ENCODE data around the gene GOLGA7B. TPM values are rescaled to one million over a fixed set of nuclear protein-coding genes. Genes with fewer than 3 reads are reported as not detected.

The GOLGA7B gene
- total and polyA plus RNA-seq, 4 experiments from 2014 or later = 0.46 to 7.9 (median 4.6) TPM

DNA sequence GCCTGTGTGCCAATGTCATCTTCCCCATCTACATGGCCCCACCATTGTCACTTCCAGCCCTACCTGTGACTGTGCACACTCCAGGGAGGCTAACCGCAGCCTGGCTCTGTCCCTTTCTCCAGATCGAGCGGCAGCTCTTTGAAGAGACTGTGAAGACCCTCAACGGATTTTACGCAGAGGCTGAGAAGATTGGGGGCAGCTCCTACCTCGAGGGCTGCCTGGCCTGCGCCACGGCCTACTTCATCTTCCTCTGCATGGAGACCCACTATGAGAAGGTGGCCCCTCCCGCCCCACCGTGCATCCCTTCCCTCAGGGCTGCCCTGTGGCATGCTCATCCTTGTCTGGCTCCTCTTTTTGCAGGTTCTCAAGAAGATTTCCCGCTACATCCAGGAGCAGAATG is 14.2 kb downstream of the GOLGA7B start:
- peaks cover 2% of the 10 kb centered on the region for H3K4me1 ChIP-seq (ENCODE audit: insufficient read depth, low read length)
- H3K4me3 Mint-ChIP-seq = no peak overlapping the region
- H3K4me3 ChIP-seq (ENCODE audit: low read length in 2 of 2) = no peak overlapping the region
- H3K4me1 Mint-ChIP-seq = peaks cover 0 to 3% (median 3%) of the 10 kb centered on the region in 4 donors
- DNase-seq = no peak
- H3K27me3 Mint-ChIP-seq = no peaks in the 10 kb centered on the region
- intact Hi-C loops (cut with micrococcal nuclease) = no loop called here
- CTCF ChIA-PET (ENCODE audit: partially characterized antibody) = interaction anchor here (6.3 to 7.1 kb wide), 2 partner anchors 6 to 72 kb away, joined by 35 to 50 read pairs; no protein-coding TSS in a partner anchor
- H3K9me3 ChIP-seq (ENCODE audit: control insufficient read depth in 1 of 2, low read length in 2 of 2) = no peaks in the 10 kb centered on the region
- POLR2A ChIA-PET (ENCODE audit: partially characterized antibody) = no interaction called here
- H3K27ac Mint-ChIP-seq = peak overlapping the region in 1 of 7 donors; percentile 5
- H3K36me3 Mint-ChIP-seq = peaks cover 11 to 21% of the 10 kb centered on the region in 2 donors
- no peaks in the 10 kb centered on the region for H3K27me3 ChIP-seq (ENCODE audit: insufficient read depth, low read length)
- no peaks in the 10 kb centered on the region for H3K36me3 ChIP-seq (ENCODE audit: insufficient read depth, low read length)
- no peak overlapping the region for H3K27ac ChIP-seq (ENCODE audit: low read depth, low read length)
- H3K9me3 Mint-ChIP-seq = no peaks in the 10 kb centered on the region

DNA sequence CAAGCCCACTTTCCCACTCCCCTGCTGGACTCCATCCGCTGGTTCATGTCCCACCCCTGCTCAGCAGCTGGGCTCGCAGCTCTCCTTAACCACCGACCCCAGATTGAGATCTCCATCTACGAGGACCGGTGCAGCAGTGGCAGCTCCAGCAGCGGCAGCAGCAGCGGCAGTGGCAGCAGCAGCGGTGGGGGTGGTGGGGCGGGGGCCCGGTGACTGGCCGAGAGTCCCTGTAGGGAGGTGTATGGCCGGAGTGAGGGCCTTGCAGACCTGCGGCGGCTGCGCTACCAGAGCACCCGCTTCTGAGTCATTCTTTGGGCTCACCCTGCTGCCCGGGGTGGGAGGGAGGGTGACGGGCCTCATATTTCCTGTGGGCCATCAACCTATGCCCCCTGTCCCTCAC is 15.8 kb downstream of the GOLGA7B start:
- ChIA-PET POLR2A (ENCODE audit: partially characterized antibody) (no interaction called here), CTCF (ENCODE audit: partially characterized antibody) (interaction anchor here (1.0 to 11.0 kb wide), 2 partner anchors 15 to 74 kb away, joined by 3 to 392 read pairs; no protein-coding TSS in a partner anchor)
- H3K27ac ChIP-seq (ENCODE audit: low read depth, low read length) = no peak overlapping the region
- intact Hi-C loops (cut with micrococcal nuclease) = no loop called here
- H3K27ac Mint-ChIP-seq = no peak overlapping the region
- H3K4me3 Mint-ChIP-seq = no peak overlapping the region
- H3K4me3 ChIP-seq (ENCODE audit: low read length in 2 of 2) = no peak overlapping the region
- no peaks in the 10 kb centered on the region for H3K27me3 ChIP-seq (ENCODE audit: insufficient read depth, low read length)
- no peaks in the 10 kb centered on the region for H3K36me3 ChIP-seq (ENCODE audit: insufficient read depth, low read length)
- H3K4me1 Mint-ChIP-seq = peaks cover 6 to 14% (median 13%) of the 10 kb centered on the region in 4 donors
- H3K4me1 ChIP-seq (ENCODE audit: insufficient read depth, low read length) = peaks cover 16% of the 10 kb centered on the region
- DNase-seq = no peak
- H3K9me3 Mint-ChIP-seq = no peaks in the 10 kb centered on the region
- H3K36me3 Mint-ChIP-seq = peaks cover 8 to 21% of the 10 kb centered on the region in 2 donors
- H3K9me3 ChIP-seq (ENCODE audit: control insufficient read depth in 1 of 2, low read length in 2 of 2) = no peaks in the 10 kb centered on the region
- H3K27me3 Mint-ChIP-seq = no peaks in the 10 kb centered on the region

DNA sequence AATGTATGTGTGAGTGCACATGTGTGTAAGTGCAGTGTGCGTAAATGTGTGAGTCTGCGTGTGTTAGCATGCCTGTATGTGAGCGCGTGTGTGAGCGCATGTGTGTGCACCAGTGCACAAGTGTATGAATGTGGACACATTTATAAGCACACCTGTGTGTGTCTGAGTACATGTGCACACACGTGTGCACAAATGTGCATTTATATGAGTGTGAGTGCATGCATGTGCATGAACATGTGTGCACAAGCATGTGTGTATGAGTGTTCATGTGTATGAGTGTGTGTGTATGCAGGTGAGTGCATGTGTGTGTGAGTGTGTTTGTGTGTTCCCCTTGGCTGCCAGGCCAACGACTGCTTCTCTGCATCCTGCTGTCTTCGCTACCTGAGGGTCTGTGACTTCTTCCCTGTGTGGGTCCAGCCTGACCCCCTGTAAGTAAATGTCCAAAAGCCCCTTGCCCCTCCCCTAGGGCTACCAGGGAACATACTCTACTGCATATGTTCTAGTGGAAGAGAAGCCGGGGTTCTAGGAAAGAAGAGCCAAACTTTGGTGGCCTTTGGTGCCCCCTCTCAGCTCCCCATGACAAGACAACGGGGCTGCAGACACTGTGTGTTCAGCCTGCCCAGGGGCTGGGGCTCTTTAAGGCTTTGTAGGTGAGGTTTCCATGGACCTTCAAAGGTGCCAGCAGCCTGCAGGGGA is 17.0 kb downstream of the GOLGA7B start:
- peaks cover 8 to 21% of the 10 kb centered on the region in 2 donors for H3K36me3 Mint-ChIP-seq
- CTCF ChIA-PET (ENCODE audit: partially characterized antibody) = interaction anchor here (1.1 to 11.0 kb wide), 2 partner anchors 75 to 165 kb away, joined by 4 to 392 read pairs; no protein-coding TSS in a partner anchor
- no peaks in the 10 kb centered on the region for H3K9me3 Mint-ChIP-seq
- DNase-seq = no peak
- H3K27me3 Mint-ChIP-seq = no peaks in the 10 kb centered on the region
- Histone ChIP-seq H3K36me3 (ENCODE audit: insufficient read depth, low read length) (no peaks in the 10 kb centered on the region), H3K27ac (ENCODE audit: low read depth, low read length) (no peak overlapping the region), H3K9me3 (ENCODE audit: control insufficient read depth in 1 of 2, low read length in 2 of 2) (no peaks in the 10 kb centered on the region), H3K4me3 (ENCODE audit: low read length in 2 of 2) (no peak overlapping the region), H3K27me3 (ENCODE audit: insufficient read depth, low read length) (no peaks in the 10 kb centered on the region), H3K4me1 (ENCODE audit: insufficient read depth, low read length) (peaks cover 16% of the 10 kb centered on the region)
- POLR2A ChIA-PET (ENCODE audit: partially characterized antibody) = interaction anchor here (4.2 kb wide), 1 partner anchor 16 kb away, joined by 56 read pairs; the partner anchor contains the start of gene GOLGA7B
- no peak overlapping the region for H3K4me3 Mint-ChIP-seq
- peak overlapping the region in 1 of 7 donors; percentile 18 for H3K27ac Mint-ChIP-seq
- peaks cover 6 to 14% (median 12%) of the 10 kb centered on the region in 4 donors for H3K4me1 Mint-ChIP-seq
- intact Hi-C loops (cut with micrococcal nuclease) = no loop called here

DNA sequence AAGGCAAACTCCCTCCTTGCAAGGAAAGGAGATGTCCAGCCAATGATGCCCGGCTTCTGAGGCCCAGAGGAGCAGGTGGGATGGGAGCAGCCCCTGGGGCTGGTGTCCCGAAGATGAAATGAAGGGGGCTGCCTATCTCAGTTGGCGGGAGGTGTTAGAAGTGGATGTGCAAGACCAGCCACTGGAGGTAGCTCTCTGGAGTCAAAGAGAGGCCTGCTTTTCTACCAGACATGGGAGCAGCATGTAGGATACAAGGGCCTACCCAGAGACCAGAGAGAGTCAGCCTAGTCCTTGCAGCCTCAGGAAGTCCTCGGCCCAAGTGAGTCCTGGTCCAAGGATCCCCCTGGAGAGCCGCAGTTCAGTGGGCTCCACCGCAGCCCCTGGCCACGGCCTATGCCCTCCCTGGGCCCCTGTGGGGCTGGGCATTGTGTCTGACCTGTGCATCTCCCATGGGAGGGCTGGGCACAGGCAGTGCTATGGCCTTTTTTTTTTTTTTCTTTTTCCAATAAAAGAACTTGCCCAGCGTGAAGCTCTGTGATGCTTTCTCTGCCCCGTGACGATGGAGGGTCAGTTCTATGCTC is 17.7 kb downstream of the GOLGA7B start:
- peaks cover 8 to 21% of the 10 kb centered on the region in 2 donors for H3K36me3 Mint-ChIP-seq
- intact Hi-C loops (cut with micrococcal nuclease) = no loop called here
- H3K27me3 ChIP-seq (ENCODE audit: insufficient read depth, low read length) = no peaks in the 10 kb centered on the region
- CTCF ChIA-PET (ENCODE audit: partially characterized antibody) = interaction anchor here (0.8 to 11.0 kb wide), 12 partner anchors 7 to 166 kb away, joined by 3 to 392 read pairs (median 6); partner anchors contain the start of gene GOLGA7B
- no peaks in the 10 kb centered on the region for H3K9me3 ChIP-seq (ENCODE audit: control insufficient read depth in 1 of 2, low read length in 2 of 2)
- POLR2A ChIA-PET (ENCODE audit: partially characterized antibody) = interaction anchor here (1.2 to 4.2 kb wide), 3 partner anchors 16 to 131 kb away, joined by 3 to 56 read pairs (median 9); partner anchors contain the start of genes GOLGA7B and ZFYVE27
- no peak for DNase-seq
- H3K27ac Mint-ChIP-seq = peak overlapping the region in 4 of 7 donors; percentile 16 to 80 (median 38)
- no peaks in the 10 kb centered on the region for H3K27me3 Mint-ChIP-seq
- no peaks in the 10 kb centered on the region for H3K36me3 ChIP-seq (ENCODE audit: insufficient read depth, low read length)
- peaks cover 16% of the 10 kb centered on the region for H3K4me1 ChIP-seq (ENCODE audit: insufficient read depth, low read length)
- H3K4me3 ChIP-seq (ENCODE audit: low read length in 2 of 2) = no peak overlapping the region
- H3K4me1 Mint-ChIP-seq = peaks cover 6 to 14% (median 12%) of the 10 kb centered on the region in 4 donors
- no peaks in the 10 kb centered on the region for H3K9me3 Mint-ChIP-seq
- no peak overlapping the region for H3K4me3 Mint-ChIP-seq
- H3K27ac ChIP-seq (ENCODE audit: low read depth, low read length) = no peak overlapping the region

DNA sequence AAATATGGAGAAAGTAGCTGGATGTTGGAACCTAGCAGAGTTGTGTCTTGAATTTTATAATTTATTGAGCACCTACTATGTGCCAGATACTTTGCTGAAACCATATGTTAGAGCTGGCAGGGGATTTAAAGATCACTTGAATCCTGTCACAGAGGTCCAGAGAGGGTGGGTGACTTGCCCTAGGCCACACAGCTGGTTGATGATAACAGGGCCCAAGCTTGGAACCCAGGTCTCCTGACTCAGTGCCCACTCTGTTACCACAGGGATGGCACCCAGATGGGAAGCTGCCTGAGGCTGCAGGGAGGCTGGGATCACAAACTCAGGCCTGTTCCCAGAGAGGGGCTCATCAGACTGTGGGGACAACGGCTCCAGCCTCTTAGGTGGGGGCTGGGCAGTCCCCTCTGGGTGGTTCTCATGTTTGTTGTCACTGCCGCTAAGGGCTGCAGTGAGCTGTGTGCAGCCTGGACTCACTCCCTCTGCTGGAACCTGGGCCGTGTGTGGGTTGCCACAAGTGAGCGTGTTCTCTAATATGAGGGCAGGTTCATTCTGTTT is 18.6 kb downstream of the GOLGA7B start:
- Mint-ChIP-seq H3K27me3 (no peaks in the 10 kb centered on the region), H3K36me3 (peaks cover 8 to 21% of the 10 kb centered on the region in 2 donors), H3K27ac (peak overlapping the region in 3 of 7 donors; percentile 16 to 68 (median 43)), H3K4me3 (no peak overlapping the region), H3K9me3 (no peaks in the 10 kb centered on the region), H3K4me1 (peaks cover 6 to 14% (median 12%) of the 10 kb centered on the region in 4 donors)
- no peak for DNase-seq
- H3K9me3 ChIP-seq (ENCODE audit: control insufficient read depth in 1 of 2, low read length in 2 of 2) = no peaks in the 10 kb centered on the region
- H3K4me1 ChIP-seq (ENCODE audit: insufficient read depth, low read length) = peaks cover 16% of the 10 kb centered on the region
- intact Hi-C loops (cut with micrococcal nuclease) = no loop called here
- H3K27ac ChIP-seq (ENCODE audit: low read depth, low read length) = no peak overlapping the region
- CTCF ChIA-PET (ENCODE audit: partially characterized antibody) = interaction anchor here (0.8 to 11.0 kb wide), 17 partner anchors 8 to 192 kb away, joined by 3 to 392 read pairs (median 7); partner anchors contain the start of gene GOLGA7B
- no peaks in the 10 kb centered on the region for H3K27me3 ChIP-seq (ENCODE audit: insufficient read depth, low read length)
- POLR2A ChIA-PET (ENCODE audit: partially characterized antibody) = interaction anchor here (1.2 to 4.2 kb wide), 6 partner anchors 17 to 266 kb away, joined by 3 to 56 read pairs (median 10); partner anchors contain the start of genes GOLGA7B, R3HCC1L and ZFYVE27
- no peaks in the 10 kb centered on the region for H3K36me3 ChIP-seq (ENCODE audit: insufficient read depth, low read length)
- H3K4me3 ChIP-seq (ENCODE audit: low read length in 2 of 2) = no peak overlapping the region

DNA sequence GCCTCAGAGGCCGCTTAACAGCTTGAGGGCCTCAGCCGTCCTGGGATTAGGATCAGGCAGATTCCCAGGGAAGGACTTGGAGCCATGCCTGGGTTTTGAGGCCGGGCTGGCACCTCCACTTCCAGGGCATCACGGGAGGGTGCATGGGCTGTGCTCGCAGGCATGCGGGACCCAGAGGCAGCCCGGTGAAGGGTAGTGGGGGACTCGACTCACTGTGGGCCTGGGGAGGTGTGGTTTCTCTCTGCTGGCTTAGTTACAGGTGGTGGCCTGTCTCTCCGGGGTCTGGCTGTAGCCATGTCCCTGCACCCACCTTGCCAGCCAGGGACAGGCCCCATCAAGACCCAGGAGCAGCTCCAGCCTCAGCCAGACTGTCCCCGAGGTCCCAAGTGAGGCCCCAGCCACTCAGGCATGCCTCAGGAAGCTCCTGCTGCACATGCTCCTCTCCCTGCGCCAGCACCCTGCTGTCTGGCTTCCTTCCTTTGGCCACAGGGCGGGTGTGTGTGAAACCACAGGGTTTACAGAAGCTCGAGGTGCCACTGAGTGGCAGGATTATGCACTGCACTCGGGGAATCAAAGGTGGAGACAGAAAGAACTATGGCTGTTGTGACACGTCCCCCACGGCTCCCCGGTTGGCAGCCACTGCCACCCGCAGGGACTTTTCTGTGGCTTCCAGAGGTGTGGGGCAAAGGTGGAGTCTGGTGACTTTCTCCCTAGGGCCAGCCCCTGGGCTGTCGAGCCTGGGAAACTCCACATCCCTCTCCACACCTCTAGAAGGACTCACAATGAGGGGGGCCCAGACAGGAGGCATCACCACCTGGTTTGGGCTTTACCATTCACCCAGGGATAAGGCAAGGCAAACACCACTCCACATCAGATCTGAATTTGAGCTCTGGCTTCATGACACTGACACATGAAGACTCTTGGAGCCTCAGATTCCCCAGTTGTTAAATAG is 19.7 kb downstream of the GOLGA7B start:
- CTCF ChIA-PET (ENCODE audit: partially characterized antibody) = interaction anchor here (0.6 to 11.0 kb wide), 28 partner anchors 7 to 193 kb away, joined by 3 to 392 read pairs (median 5); partner anchors contain the start of genes AVPI1, GOLGA7B and ZFYVE27
- Histone ChIP-seq H3K4me3 (ENCODE audit: low read length in 2 of 2) (no peak overlapping the region), H3K9me3 (ENCODE audit: control insufficient read depth in 1 of 2, low read length in 2 of 2) (no peaks in the 10 kb centered on the region), H3K27me3 (ENCODE audit: insufficient read depth, low read length) (no peaks in the 10 kb centered on the region), H3K36me3 (ENCODE audit: insufficient read depth, low read length) (no peaks in the 10 kb centered on the region), H3K4me1 (ENCODE audit: insufficient read depth, low read length) (peaks cover 16% of the 10 kb centered on the region), H3K27ac (ENCODE audit: low read depth, low read length) (no peak overlapping the region)
- Mint-ChIP-seq H3K9me3 (no peaks in the 10 kb centered on the region), H3K4me3 (peak overlapping the region in 4 of 8 donors; percentile 4 to 64 (median 41)), H3K4me1 (peaks cover 6 to 14% (median 12%) of the 10 kb centered on the region in 4 donors), H3K27me3 (no peaks in the 10 kb centered on the region), H3K36me3 (peaks cover 8 to 14% of the 10 kb centered on the region in 2 donors), H3K27ac (peak overlapping the region; percentile 55 to 87 (median 71))
- peak; percentile 82 to 87 (median 83) for DNase-seq
- intact Hi-C loops (cut with micrococcal nuclease) = loop anchor here (1.0 kb wide), 7 partner anchors 19 to 193 kb away; partner anchors contain the start of gene ZFYVE27
- POLR2A ChIA-PET (ENCODE audit: partially characterized antibody) = interaction anchor here (1.0 to 4.2 kb wide), 8 partner anchors 8 to 265 kb away, joined by 3 to 56 read pairs (median 8); partner anchors contain the start of genes GOLGA7B, R3HCC1L and ZFYVE27

Data from CD4-positive, alpha-beta memory T cell (primary cell).